Measurements from ENCODE around the gene APBA2.

The APBA2 gene

DNA sequence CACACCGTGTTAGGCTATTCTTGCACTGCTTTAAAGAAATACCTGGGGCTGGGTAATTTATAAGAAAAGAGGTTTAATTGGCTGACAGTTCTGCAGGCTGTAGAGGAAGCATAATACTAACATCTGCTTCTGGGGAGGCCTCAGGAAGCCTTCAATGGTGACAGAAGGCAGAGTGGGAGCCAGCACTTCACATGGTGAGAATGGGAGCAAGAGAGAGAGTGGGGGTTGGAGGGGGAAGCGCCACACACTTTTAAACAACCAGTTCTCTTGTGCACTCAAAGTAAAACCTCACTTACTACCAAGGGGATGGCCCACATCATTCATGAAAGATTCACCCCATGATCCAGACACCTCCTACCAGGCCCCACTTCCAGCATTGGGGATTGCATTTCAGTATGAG, 181.1 kb downstream of the APBA2 start:
- no peak for DNase-seq

DNA sequence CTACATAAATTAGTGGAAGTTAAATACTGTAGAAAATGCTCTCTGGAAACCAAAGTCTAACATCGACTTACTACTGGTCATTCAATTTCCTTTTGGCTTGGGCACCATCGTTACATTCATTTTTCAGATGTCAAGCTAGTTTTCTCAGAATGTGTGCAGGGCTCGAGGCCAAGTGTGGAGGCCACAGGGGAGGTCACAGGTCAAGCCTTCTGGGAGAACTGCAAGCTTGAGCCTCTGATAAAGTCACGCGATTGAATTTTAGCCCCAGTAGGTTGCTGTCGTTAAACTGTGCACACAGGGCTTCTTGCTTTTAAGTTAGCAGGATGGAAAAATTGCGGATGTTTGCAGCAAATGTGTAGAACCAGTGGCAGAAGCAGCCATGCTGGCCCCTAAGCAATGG, 182.2 kb downstream of the APBA2 start:
- no peak for DNase-seq

DNA sequence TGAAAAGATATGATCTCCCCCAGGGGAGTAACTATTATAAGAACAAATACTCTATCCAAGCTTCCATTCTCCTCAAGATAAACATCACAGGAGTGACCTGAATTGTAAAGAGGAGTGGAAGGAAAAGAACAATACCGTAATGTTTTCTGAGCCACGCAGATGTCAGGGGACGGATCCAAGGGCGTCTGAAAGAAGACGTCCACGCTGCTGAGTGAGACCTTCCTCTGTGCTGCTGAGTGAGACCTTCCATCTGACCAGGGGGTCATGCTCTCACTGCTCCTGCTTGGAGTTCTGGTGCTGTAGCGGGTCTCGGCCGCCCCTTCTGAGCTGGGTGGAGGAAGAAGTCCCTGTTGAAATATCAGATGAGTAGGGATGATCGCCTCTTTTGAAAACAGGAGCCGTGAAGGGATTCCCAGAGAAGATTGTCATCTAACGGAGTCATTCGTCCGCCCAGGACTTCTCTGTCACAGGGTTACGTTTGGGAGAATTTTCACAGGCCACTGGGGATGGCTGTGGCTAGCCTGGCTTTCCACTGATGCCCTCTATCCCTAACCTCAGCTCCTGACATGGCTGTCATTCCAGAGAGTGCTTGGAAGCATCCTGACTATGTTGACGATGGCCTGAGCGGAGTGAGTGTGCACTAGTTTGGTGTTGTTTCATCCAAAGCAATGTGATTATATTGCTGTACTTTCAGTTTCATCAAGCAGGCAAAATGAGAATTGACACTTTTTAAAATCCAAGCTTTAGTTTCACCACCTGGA, 184.9 kb downstream of the APBA2 start:
- DNase-seq: no peak

DNA sequence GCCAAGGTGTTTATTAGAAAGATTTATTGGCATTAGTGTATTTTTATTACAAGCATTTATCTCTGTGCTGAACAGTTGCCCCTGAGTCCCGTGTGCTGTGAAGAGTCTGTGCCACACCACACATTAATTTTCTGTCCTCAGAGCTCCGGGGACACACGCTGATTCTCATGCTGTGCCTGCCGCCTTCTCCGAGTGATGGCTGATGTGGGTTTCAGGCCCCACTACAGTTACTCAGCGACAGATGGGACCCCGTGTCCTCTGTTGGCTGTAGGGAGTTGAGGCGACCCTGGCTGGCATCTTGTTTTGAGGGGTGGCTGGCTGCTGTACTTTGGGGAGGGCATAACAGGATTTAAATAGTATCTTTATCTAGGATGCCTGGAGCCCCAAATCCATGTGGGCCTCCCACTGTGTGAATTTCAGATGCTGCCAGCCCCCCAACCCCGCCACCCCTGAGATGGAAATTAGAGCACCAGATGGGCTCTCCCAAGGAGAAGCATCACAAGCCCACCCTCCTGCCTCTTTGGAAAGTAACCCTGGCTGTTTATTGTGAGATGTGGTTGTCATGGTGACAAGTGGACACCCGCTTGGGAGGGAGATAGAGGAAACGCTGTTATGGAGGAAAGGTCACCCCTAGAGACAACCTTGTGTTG, 185.6 kb downstream of the APBA2 start:
- DNase-seq: no peak

DNA sequence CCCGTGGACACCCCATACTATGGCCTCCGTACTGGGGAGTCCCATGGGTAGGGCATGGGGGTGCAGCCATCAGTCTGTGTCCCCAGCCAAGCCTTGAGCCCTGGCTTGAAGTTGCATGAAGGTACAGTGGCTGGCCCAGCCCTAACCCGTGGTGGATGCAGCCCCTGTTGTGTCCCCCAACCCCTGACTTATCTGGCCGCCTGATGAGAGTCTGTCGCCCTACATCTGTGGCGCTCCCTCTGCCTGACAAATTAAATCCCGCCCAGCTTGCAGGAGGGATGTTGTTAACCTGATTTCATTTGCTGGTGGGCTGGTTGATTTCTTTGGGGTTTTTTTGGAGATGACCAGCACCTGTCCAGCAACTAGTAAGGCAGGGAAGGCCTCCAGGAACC, 186.1 kb downstream of the APBA2 start:
- no peak for DNase-seq

DNA sequence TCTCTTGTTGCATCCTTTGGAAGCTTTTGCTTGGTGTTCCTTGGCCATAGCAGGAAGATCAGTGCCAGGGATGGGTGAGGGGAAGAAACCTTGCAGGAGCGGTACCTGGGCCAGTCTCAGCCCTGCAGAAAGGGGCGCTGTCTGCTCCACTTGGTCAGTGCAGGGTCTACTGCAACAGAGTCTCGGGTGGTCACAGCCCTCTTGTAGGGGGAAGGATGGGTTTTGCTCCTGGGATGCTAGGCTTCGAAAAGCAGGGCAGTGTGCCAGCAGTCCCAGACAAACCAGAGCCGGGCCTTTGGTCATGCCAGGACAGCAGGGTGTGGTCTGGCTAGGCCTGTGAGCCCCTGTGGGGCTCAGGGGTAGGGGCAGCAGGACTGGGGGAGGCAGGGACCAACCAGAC, 186.7 kb downstream of the APBA2 start:
- no peak for DNase-seq

DNA sequence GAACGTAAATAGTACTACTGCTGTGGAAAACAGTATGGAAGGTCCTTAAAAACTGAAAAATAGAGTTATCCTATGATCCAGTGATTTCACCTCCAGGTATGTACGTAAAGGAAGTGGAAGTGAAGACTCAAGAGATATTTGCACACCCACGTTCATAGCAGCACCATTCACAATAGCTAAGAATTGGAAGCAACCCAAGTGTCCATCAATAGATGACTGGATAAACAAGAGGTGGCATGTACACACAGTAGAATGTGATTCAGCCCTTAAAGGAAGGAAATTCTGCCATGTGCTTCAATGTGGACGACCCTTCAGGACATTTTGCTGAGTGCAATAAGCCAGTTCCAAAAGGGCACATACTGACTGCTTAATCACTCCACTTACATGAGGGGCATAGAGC, 188.3 kb downstream of the APBA2 start:
- no peak for DNase-seq

DNA sequence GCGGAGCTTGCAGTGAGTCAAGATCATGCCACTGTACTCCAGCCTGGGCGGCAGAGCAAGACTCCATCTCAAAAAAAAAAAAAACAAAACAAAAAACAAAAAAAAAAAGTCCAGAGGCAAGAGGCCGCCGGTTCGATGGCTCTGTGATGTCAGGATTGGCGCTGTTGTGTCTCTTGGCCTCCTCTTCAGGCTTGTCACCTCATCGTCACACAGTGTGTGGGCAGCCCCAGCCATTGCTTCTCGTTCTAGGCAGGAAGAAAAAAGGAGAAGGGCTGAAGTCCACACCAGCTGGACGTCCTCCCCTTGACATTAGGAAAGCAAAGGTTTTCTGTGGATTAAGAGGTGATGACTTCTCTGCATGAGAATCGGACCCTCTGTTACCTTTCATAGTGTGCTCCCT, 192.8 kb downstream of the APBA2 start:
- DNase-seq: no peak

DNA sequence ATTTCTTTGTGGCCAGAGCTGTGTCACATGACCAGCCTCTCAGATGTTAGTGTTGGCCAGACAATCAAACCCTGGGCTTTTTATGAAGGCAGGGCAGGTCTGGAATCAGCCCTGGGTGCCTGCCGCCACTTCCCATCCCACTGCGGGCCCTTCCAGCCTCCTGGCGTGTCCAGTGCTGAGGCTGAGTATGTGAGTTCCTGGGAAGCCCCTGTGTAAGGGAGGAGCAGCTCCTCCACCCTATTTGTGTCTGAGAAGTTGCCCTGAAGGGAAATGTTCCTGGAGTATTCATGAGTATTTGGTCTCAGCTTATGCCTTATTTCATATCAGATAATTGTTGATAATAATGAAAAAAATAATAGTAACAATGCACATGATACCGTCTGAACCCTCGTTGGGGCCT, 193.7 kb downstream of the APBA2 start:
- no peak for DNase-seq

DNA sequence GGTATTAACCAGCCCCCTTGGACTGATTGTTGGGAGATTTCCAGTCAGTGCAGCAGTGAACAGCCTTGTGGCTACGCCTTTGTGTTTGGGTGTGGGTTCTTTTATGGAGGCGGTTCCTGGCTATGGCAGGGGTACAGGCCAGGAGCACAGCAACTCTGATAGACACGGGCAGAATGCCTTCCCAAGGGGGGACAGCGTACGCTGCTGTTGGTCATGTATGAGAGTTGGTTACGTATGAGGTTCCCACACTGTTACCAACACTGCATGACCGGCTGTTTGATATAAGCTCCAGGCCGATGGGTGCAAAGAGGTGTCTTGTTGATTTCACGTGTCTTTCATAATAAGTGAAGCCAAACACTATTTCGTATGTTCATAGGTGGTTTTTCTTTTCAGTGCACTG, 196.0 kb downstream of the APBA2 start:
- DNase-seq: no peak

DNA sequence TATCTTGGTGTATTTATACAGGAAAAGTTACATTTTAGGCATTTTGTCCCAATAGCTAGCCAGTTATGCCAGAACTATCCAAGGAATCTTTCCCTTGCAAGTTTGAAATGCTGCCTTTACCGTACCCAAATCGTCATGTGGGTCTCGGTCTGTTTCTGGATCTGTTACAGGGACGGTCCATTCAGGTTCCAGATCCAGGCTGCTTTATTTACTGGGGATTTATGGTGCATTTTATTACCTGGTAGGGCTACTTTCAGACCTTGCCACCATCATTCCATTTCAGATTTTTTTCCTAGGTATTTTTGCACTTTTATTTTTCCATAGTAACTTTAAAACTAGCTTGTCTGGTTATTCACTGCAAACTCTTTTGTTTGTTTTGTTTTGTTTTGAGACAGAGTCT, 197.4 kb downstream of the APBA2 start:
- DNase-seq: no peak

DNA sequence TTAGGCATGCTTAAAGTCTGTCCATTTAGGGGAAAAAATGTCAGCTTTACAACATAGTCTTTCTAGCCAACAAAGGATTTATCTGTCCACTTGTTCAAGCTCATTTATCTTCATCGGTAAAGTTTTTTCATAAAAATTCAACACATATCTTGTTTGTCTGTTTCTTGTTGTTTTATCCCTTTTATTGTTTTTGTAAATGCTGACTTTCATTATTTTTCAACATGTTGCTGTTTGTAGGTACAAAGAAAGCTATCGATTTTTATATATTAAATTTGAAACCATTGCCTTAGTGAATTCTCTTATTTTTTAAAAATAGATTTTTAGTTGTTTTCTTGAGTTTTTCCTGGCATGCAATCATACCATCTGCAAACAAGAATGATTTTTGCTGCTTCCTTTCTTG, 198.1 kb downstream of the APBA2 start:
- no peak for DNase-seq

DNA sequence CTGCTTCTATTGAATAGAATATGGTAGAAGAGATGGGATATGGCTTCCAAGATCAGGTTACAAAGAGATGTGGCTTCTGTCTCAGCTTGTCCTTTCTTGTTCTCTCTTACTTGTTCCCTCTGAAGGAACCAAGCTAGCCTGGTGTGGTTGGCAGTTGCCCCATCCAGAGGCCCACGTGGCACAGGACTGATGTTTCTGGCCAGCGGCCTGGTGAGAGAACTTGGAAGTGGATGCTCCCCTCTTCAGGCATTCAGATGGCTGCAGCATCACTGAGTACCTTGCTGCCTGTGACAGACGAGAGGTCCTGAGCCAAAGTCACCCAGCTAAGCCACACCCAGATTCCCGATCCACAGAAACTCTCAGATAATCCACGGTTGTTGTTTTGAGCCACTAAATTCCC, 200.2 kb downstream of the APBA2 start:
- DNase-seq: no peak

DNA sequence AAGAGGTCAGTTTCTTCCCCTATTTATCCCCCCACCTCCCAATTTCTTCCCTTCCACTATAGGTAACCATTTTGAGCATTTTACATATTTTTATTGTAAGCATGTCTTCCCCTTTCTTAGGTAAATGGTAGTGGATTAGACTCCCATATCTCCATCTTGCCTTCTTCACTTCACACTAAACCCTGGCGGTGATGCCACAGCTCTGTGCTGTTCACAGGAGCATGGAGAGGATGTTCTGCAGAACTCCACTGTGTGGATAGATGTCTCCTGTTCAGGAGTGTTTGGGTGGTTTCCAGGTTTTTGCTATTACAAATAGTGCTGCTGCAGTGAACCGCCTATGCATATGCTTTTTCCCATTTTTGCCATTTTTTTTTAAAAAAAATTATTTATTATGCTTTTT, 201.1 kb downstream of the APBA2 start:
- DNase-seq: no peak

DNA sequence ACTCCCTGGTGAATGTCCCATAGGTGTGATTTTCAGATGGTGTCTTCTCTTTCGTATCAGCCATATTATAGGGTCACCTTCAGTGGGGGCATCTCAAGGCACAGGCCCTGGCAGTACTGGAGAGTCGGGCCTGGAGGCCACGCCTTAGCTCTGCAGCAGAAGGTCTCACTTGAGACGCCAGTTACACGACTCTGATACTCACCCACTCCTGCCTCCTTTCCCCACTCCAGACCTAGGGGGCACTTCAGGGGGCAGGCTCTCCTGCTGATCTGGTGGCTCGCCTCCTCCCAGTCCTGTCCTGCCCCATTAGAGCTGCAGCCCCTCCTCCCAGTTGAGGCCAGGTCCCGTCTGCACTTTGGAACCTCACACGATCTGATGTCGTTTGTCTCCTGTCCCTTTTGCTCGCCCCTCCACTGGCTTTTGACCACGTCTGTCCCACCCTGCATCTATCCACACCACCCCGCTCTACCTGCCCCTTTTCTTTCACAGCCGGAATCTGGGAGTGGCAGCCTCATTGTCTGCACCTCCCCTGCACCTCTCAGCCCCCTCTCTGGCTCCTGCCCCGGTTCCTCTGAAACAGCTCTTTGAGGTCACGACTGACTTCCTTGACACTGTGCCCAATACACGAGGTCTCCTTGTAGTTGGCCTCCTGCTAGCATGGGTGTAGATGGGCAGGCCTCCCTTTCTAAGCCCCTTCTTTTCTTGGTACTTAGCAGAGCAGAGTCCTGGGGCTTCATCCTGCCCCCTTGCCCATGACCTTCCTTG, 201.9 kb downstream of the APBA2 start:
- DNase-seq: no peak

DNA sequence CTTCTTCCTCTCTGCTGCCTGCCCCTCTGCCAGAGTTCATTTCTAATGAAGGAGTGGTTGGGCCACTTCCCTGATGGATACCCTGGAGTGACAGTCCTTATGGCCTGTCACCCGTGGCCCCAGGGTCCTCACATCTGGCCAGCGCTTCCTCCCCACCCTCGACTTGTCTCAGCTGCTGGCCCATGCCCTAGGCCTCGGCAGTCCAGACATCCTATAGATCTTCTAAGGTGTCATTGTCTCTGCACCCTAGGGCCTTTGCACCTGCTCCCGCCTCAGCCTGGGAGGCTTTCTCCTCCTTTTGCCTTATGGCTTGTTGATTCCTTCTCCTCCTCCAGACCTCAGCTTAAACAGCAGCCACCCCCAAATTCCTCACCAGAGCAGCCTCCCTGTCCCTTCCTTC, 202.9 kb downstream of the APBA2 start:
- no peak for DNase-seq

DNA sequence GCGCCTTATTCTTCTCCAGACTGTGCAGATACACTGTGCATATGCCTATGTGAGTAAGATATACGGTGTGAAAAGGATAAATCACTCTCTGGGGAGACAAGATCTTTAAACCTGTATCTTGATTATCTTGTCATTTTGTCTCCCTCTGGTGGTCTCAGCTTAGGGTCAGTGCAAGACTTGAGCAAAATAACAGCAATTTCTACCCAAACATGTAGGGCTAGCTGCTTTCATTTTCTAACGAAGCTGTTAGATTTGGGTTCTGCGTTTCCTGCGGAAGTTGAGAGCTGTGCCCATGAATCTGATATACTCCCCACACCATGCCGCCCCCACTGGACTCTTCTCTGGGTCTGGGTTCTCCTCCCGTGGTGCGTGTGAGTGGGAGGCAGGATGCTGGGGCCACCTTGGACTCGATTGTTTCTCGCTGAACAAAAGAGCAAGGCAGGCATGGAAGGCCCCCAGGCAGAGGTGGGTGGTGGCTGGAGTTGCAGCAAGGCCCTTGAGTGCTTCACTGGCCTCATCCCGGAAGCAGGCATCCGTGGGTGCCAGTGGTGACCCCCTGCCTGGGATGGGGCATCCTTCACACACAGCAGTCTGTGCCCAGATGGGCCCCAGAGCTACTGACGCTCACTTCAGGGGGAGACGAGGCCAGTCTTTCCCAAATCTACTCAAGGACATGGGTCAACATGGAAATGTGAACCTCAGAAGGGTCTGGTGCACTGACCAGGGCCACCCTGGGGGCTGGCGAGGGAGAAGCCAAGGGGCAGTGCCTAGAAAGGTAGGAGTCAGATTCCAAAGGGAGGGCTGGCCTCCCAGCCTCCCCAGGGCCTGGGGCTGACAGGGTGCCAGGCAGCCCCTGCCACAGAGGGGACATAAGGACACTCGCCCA, 204.2 kb downstream of the APBA2 start:
- no peak for DNase-seq

DNA sequence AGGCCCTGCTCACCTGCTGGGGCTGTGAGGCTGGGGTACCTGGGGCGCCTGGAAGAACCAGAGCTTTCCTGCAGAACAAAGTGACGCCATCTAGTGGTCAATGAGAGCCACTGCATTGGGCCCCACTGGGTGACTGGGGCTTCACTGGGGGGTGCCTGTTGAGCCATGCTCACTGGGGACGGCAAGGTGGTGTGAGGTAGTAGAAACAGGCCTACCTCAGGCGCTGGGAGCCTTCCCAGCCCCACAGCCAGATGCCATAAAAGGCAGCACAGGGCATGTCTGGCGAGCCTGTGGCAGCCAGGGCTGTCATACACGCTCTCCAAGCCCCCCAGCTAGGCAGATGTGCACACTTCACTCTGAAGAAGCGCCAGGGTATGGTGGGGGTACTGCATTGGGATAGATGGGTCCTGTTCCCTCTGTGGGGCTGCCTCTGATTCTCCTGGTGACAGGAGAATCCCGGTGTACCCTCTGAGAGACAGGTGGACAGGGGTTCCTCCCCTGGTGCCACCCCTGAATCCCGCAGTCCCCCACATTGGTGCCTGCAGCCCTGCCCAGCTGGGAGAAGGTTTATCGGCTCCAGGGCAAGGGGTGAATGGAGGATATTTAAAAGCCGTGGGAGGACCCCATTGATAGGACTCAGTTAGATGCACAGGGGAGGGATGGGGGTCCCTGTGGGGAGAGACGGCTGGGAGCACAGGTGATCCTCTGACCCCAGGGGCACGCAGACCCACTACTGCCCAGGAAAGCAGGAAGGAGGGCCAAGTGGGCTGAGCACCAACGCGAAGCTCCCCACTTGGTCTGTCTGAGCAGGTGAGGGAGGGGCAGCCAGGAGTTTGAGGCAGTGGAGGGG, 205.1 kb downstream of the APBA2 start:
- no peak for DNase-seq

DNA sequence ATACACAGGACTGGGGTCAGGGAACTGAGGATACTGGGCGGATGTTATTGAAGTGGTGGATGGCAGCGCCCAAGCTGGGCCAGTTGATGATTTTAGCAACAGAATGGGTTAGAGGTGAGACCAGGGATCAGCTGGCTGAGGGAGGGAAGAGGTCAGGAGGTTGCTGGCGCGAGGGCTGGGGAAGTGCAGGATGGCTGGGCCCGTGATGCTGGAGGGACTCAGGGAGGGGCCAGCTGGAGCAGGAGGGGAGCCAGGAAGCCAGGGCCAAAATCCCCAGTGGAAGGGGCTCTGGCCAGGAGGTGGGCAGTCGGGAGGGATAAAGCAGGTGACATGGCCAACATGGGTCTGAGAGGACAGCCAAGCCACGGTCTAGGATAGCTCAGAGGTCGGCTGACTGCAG, 205.9 kb downstream of the APBA2 start:
- no peak for DNase-seq

DNA sequence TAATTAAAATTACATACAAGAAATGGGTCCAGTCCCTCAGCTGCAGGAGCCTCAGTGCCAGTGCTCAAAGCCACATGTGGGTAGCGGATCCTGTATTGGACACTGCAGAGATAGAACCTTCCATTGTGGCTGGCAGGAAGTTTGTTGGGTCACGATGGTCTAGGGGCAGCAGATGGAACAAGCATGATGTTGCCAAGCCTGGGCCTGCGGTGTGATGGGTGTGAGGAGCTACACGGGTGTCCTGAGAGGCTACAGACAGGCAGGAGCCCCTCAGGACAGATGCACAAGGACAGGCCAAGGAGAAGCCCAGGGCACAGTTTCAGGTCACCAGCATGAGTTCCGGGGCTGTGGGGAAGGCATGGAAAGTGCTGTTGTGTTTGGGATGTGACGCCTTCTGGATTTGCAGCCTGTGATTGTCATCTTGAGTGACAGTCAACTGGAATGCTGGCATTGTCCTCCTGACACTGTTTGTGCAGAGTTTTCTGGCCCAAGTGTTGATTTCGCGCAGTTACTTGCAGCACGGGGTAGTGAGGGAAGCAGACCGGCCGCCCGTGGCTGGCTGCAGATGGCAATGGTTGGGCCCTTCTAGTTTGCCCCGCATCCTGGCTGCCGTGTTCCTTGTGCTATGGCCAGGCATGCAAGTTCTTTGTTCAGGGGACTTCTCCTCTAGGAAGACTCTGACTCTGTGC, 206.7 kb downstream of the APBA2 start:
- no peak for DNase-seq

DNA sequence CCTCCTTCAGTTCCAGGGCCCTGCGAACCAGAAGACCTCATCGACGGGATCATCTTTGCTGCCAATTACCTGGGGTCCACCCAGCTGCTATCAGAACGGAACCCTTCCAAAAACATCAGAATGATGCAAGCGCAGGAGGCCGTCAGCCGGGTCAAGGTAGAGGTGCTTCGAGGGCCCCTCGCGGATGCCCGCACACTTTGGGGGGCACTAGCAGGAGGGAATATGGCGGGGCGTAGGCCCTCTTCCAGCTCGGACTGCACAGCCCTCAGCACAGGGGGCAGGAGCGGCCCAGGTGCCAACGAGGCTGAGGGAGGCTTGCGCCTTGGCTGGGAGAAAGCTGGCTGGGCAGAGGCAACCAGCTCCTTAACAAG, 207.3 kb downstream of the APBA2 start:
- DNase-seq: no peak
